Measurements from ENCODE around the gene OLFM1.

DNA sequence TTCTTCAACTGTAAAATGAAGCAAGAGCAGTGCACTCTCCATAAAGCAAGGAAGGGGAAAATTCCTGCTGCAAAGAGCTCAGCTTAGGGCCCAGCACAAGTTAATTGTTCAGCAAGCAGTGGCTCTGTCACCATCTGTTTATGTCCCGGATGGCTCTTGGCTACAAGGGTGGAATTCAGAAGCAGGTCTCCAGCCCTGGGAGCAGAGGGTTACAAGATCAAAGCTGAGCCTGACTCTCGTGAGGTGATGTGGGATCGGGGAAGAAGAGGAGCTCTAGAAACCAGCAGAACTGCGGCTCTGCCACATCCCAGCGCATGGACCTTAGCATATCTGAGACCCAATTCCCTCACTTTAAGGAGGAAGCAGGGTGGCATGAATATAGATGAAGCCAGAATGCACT is 25.2 kb upstream of the OLFM1 start:
- TF ChIP-seq, protein P1, sequence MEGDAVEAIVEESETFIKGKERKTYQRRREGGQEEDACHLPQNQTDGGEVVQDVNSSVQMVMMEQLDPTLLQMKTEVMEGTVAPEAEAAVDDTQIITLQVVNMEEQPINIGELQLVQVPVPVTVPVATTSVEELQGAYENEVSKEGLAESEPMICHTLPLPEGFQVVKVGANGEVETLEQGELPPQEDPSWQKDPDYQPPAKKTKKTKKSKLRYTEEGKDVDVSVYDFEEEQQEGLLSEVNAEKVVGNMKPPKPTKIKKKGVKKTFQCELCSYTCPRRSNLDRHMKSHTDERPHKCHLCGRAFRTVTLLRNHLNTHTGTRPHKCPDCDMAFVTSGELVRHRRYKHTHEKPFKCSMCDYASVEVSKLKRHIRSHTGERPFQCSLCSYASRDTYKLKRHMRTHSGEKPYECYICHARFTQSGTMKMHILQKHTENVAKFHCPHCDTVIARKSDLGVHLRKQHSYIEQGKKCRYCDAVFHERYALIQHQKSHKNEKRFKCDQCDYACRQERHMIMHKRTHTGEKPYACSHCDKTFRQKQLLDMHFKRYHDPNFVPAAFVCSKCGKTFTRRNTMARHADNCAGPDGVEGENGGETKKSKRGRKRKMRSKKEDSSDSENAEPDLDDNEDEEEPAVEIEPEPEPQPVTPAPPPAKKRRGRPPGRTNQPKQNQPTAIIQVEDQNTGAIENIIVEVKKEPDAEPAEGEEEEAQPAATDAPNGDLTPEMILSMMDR (conservative IDR thresholded peaks at IDR 0.05; ENCODE audit: low read depth, low read length): no peak
- no peak for TF ChIP-seq EZH2phosphoT487 (IDR thresholded peaks at IDR 0.05; ENCODE audit: borderline replicate concordance, low read length)

Data from PC-3 (cell line).